ENCODE data around the gene SLC4A8.
"Not testable (repeated sequence)": the region's sequence is repeated elsewhere in the genome, so short reads cannot be mapped to it uniquely, and the experiment has no call there.

The SLC4A8 gene

DNA sequence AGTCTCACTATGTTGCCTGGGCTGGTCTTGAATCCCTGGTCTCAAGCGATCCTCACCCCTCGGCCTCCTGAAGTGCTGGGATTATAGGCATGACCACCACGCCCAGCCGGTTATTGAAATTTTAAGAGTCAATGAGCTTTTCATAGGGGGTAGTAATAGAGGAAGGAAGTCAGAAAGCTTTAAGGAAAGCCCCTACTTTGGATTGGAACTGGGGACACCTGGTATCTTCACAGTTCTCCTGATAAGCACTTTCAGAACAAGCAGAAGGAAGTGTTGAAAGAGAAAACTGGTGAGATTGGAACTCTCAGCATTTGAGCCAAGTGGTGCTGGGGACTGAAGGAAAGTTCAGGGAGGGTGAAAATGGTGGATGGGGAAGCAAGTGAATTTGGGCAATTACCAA is 5.1 kb downstream of the SLC4A8 start:
- DNase-seq (ENCODE audit: low read depth, low spot score): no peak

DNA sequence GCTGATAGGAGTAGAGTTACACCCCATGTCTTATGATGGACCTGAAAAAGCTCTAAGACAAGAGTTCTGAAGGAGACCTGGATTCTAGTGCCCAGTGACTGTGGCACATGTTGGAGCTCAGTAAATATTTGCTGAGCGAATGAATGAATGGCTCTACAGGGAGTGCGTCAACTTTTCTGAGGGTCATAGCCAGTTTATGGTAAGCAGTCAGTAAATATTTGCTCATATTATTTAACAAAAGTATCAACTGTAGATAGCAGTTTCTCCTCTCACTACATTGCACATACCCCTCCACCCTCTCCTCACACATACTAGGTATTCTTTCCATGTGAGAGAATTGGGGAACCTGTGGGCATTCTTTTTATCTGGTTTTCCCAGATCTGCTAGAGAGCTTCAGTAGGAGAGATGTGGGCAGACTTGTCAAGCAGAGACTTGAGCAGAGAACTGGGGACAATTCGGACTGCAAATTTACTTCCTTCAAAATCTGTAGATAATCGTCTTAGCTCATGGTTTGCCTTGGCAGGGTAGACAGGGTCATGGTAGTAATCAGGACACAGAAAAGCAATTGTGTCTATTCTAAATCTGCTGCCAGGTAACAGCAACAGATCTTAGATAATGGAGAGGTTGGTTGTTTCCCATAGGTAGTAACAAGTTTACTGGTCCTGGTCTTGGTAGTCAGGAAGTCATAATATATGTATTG is 5.7 kb downstream of the SLC4A8 start:
- no peak for DNase-seq (ENCODE audit: low read depth, low spot score)

DNA sequence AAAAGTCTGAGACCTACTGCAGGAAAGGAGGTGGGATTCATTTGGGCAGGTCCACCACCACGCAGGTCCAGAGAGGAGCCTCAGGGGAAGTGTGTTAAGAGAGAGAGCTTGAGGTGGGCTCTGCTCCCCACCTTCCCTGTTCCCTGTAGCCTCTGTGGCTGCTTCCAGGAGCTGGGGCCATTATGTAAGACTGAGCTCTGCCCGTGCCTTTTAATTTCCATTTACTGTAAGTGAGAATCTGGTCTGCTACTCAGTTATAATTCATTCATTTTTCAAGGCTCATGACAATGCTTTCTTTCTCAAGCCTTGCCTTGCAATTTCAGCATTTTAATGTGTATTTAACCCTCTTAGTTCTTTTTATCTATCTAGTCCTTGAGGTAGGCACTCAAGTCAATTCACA is 8.3 kb downstream of the SLC4A8 start:
- no peak for DNase-seq (ENCODE audit: low read depth, low spot score)

DNA sequence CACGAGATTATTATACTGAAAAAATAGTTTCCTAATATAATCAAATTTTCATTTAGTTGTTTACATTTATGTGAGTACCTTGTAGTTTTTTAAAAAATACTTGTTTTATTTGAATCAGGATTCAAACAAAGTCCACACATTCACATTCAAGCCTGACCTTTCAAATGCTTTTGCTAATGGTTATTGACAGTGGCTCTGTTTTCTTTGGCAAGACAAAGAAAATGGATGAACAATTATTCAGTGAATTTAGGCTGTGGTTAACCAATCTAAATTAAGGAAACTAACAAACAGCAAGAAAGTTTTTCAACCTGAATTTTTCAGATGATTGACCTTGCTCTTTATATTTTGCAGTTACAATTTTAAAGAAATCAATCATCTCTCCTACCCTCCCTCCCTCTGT is 9.7 kb downstream of the SLC4A8 start:
- DNase-seq (ENCODE audit: low read depth, low spot score): no peak

DNA sequence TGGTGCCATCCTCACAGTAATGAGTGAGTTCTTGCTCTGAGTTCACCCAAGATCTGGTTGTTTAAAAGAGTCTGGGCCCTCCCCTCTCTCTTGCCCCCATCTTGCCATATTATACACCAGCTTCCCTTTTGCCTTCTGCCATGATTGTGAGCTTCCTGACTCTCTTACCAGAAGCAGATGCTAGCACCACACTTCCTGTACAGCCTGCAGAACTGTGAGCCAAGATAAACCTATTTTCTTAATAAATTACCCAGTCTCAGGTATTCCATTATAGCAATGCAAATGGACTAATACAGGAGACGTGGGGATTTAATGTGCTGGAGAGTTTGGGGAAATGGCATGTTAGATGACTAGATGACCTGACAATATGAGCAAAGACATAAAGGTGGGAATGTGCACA is 12.8 kb downstream of the SLC4A8 start:
- no peak for DNase-seq (ENCODE audit: low read depth, low spot score)

- no peak for DNase-seq (ENCODE audit: low read depth, low spot score)
Measured at GRCh38 chr12:51439330-51439729, 14.7 kb downstream of the SLC4A8 start.

DNA sequence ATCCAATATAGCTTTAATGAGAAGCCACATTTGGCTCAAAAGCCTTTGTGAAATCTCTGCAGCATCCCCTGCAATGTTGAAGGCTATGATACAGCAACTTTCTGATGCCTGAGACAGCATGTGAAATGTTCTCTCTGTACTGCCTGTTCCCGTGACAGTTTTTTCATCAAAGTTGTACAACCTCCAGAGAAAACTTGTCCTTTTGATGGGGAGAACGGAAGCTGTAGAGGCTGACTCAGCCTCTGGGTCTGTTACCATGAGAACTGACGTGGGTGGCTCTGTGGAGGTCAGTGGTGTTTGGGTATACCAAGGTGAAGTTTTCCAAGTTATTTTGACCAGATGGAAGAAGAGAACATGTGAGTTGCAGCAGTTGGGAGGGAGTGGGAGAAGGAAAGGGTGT is 17.0 kb downstream of the SLC4A8 start:
- DNase-seq (ENCODE audit: low read depth, low spot score): no peak

GRCh38 chr12:51442324-51442723 is 17.7 kb downstream of the SLC4A8 start:
- no peak for DNase-seq (ENCODE audit: low read depth, low spot score)

DNA sequence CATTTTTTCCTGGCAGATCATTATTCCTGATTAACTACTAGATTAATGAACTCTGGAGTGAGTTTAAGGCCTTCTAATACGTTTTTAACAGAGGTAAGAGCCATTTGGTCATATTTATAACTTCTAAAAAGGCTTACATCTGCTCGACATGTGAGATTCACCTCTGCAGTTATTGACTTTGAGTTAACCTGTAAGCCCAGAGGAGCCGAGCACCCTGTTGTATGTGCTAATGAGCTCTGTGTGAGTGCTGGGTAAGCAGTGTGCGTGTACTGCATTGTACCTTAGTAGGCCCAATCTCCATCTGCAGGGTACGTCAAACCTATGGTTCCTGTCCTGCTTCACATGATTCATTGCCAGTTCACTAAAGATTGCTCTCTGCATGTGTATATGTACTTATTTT is 18.9 kb downstream of the SLC4A8 start:
- no peak for DNase-seq (ENCODE audit: low read depth, low spot score)

DNA sequence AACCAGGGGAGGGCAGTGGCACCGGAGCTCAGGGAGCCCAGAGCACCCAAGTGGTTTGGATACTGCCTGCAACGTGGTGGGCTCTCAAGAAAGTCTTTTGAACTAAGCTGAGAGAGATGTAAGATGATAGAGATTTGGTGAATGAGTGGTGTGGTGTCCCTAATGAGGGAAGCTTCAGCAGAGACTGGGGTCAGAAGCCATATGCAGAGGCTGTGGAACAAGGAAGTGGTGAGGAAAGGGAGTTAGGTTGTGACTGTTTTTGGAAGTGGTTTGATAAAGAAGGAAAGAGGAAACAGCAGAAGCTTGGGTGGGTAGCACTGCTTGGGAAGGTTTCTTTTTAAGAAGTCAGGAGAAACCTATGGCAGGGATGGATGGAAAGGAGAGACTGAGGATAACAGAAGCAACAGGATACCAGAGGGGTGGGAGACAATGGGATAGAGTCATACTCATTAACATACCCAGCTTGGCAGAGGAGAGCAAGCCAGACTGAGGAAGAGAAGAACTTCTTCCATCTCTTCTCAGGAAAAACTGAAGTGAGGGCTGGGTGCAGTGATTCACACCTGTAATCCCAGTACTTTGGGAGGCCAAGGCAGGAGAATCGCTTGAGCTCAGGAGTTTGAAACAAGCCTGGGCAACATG is 24.1 kb downstream of the SLC4A8 start:
- DNase-seq (ENCODE audit: low read depth, low spot score): no peak

GRCh38 chr12:51449580-51450246 is 25.1 kb downstream of the SLC4A8 start:
- DNase-seq (ENCODE audit: low read depth, low spot score): no peak

DNA sequence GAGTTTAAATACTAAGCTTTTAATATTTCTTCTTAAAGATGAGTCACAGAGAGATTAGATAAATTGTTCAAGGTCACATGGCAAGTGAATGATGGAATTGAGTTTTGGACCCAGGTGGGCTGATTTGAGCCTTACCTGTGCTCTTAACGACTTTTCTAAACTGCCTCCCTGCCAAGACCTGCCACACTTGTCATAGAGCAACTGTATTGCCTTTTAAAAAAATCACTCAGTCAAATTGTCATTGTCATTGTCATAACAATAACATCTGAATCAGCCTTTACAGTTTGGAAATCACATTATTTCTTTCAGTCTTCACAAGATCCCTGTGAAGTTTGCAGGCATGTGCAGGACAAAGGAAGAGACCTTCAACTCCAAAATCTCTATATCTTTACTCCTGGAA is 25.7 kb downstream of the SLC4A8 start:
- DNase-seq (ENCODE audit: low read depth, low spot score): no peak

DNA sequence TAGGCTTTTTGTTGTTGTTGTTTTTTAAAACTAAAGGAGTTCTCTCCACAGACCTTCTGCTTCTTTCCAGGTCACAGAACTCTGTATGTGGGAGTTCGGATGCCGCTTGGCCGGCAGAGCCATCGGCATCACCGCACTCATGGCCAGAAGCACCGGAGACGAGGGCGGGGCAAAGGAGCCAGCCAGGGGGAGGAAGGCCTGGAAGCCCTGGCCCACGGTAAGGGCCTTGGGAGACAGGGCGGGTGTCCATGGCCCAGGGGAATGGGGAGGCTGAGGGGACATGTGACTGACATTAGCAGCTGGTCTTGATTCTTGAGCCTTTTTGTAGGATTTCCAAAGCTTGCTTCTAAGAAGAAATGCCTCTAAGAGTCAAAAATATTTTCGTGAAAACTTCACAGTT is 26.2 kb downstream of the SLC4A8 start:
- DNase-seq (ENCODE audit: low read depth, low spot score): no peak

- not testable (repeated sequence) for DNase-seq (ENCODE audit: low read depth, low spot score)
Measured at GRCh38 chr12:51454016-51454415, 29.4 kb downstream of the SLC4A8 start.

DNA sequence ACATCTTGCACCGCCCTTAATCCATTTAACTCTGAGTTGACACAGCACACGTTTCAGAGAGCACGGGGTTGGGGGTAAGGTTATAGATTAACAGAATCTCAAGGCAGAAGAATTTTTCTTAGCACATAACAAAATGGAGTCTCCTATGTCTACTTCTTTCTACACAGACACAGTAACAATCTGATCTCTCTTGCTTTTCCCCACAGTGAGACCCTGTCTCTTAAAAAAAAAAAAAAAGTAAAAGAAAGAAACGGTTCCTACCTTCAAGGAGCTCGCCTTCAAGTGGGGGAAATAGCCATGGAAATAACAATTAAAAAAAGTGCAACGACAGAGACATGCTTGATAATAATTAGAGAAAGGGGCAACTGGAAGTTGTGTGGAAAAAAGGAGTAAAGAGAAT is 30.4 kb downstream of the SLC4A8 start:
- not testable (repeated sequence) for DNase-seq (ENCODE audit: low read depth, low spot score)

GRCh38 chr12:51458635-51459034 is 34.0 kb downstream of the SLC4A8 start:
- DNase-seq (ENCODE audit: low read depth, low spot score): no peak

GRCh38 chr12:51460519-51460918 is 35.9 kb downstream of the SLC4A8 start:
- no peak for DNase-seq (ENCODE audit: low read depth, low spot score)

GRCh38 chr12:51465491-51465890 is 40.9 kb downstream of the SLC4A8 start:
- DNase-seq (ENCODE audit: low read depth, low spot score): no peak

GRCh38 chr12:51470116-51470515 is 45.5 kb downstream of the SLC4A8 start:
- no peak for DNase-seq (ENCODE audit: low read depth, low spot score)

DNA sequence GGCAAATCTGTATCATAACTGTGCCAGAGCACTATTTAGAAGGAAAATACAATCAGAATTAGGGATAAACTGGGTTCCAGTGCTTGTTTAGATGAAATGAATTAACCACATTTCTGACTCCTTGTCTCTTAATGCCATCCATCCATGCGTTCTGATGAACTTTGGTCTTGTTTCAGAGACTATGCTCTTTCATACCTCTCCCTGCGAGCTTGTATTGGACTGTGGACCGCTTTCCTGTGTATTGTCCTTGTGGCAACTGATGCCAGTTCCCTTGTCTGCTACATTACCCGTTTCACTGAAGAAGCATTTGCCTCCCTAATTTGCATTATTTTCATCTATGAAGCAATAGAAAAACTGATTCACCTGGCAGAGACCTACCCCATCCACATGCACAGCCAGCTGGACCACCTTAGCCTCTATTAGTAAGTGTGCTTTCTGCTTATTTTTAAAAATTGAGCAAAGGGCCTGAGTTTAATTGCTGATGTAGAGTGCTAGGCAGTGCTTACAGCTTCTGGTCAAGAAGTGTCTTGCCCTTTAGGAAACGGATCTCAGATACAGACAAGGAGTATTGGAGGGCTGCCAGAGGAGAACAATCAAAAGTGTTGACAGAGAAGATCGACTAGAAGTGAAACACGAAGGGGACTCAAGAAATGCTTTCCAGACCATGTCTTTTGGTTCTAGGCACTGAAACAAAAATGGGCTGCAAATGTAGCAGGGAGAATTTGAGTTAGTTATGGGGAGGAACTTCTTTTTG is 46.7 kb downstream of the SLC4A8 start:
- DNase-seq (ENCODE audit: low read depth, low spot score): no peak

DNA sequence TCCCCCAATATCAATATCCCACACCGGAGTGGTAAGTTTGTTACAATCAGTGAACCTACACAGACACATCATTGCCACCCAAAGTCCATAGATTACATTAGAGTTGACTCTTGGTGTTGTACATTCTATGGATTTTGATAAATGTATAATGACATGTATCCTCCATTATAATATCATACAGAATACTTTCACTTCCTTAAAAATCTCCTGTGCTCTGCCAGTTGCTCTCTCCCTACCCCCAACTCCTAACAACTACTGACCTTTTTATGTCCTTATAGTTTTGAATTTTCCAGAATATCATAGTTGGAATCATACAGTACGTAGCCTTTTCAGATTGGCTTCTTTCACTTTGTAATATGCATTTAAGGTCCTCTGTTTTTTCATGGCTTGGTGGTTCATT is 48.4 kb downstream of the SLC4A8 start:
- DNase-seq (ENCODE audit: low read depth, low spot score): no peak

GRCh38 chr12:51473947-51474346 is 49.3 kb downstream of the SLC4A8 start:
- DNase-seq (ENCODE audit: low read depth, low spot score): no peak
